ENCODE results near the gene KCNH4. TPM values are rescaled to one million over a fixed set of nuclear protein-coding genes. Genes with fewer than 3 reads are reported as not detected.
A peak's percentile ranks its signal among the peaks of the same experiment; 100 is the strongest.

KCNH4 gene
- total and polyA plus RNA-seq, 9 of the 15 experiments (the other 6 are each of a cell fraction or from before 2014, with no cell fraction given) = 0.10 to 1.8 (median 0.50) TPM

GRCh38 chr17:42183741-42184711, 3.1 kb upstream of the KCNH4 start (continued):
- TF ChIP-seq TEAD4 (IDR thresholded peaks at IDR 0.05; ENCODE audit: low read length) (0 out of 2 replicates have a peak, but pooled peaks have one; percentile 19), TEAD4 (CRISPR knock-in tag; IDR thresholded peaks at IDR 0.05; ENCODE audit: borderline replicate concordance) (no peak), GTF2F1 (IDR thresholded peaks at IDR 0.05; ENCODE audit: low read depth, low read length) (no peak; the same call in 1 of the 2 replicates), NR4A1 (CRISPR knock-in tag; IDR thresholded peaks at IDR 0.05) (peak; percentile 67; the same call in 1 of the 2 replicates), NR4A1 (tag; IDR thresholded peaks at IDR 0.05) (peak; percentile 85), MYNN (IDR thresholded peaks at IDR 0.05) (0 out of 2 replicates have a peak, but pooled peaks have one; percentile 39), MYNN (CRISPR knock-in tag; IDR thresholded peaks at IDR 0.05) (no peak), CREM (IDR thresholded peaks at IDR 0.05; ENCODE audit: low read depth) (peak; percentile 26), JUN (IDR thresholded peaks at IDR 0.05; ENCODE audit: borderline replicate concordance, low read depth, low read length) (no peak), JUN (CRISPR knock-in tag; IDR thresholded peaks at IDR 0.05; ENCODE audit: borderline replicate concordance) (no peak), FOXO4 (CRISPR knock-in tag; IDR thresholded peaks at IDR 0.05) (no peak), ZNF830 (CRISPR knock-in tag; IDR thresholded peaks at IDR 0.05) (peak; percentile 84), ILK (tag; IDR thresholded peaks at IDR 0.05; ENCODE audit: borderline replicate concordance, low read depth) (no peak), CCNT2 (IDR thresholded peaks at IDR 0.05; ENCODE audit: borderline replicate concordance, extremely low read depth, insufficient read length, low read depth, low read length) (peak; percentile 77), MLX (CRISPR knock-in tag; conservative IDR thresholded peaks at IDR 0.05) (no peak), ZNF431 (CRISPR knock-in tag; IDR thresholded peaks at IDR 0.05) (no peak), CTCF (IDR thresholded peaks at IDR 0.05 in 2 of 3, conservative IDR thresholded peaks at IDR 0.05 in 1 of 3; ENCODE audit: insufficient read depth in 2 of 3, low read depth in 1 of 3, low read length in 3 of 3) (peak; percentile 78 to 92 (median 91)), KAT8 (IDR thresholded peaks at IDR 0.05; ENCODE audit: low read depth) (no peak), SIN3B (IDR thresholded peaks at IDR 0.05; ENCODE audit: low read depth) (no peak; the same call in 1 of the 2 replicates), ZSCAN29 (IDR thresholded peaks at IDR 0.05) (no peak), NR0B1 (IDR thresholded peaks at IDR 0.05; ENCODE audit: partially characterized antibody) (no peak), GATAD2B (IDR thresholded peaks at IDR 0.05; ENCODE audit: borderline replicate concordance) (no peak; the same call in 1 of the 2 replicates)

All from K562 (cell line).